K562 (cell line): Measurements from ENCODE around the gene PRMT7. TPM values are rescaled to one million over a fixed set of nuclear protein-coding genes. Genes with fewer than 3 reads are reported as not detected.

Experiments
- ATAC-seq: fragments of 200-7000 bp; cut with Tn5 transposase; 3 replicates; pipeline ENCODE4 v1.9.1; 2020; ENCODE audit warnings: moderate library complexity
- BruUV-seq: library from RNA; stranded (reverse); fragments of 400-500 nt; replicated peaks from 2 replicates; lab custom pipeline; 2021; lab: Mats Ljungman, UMichigan
- CTCF ChIA-PET: fragments of 300-600 bp; formaldehyde crosslinking; extraction: SDS; loops from one replicate; lab custom pipeline; 2021; ENCODE audit warnings: low intra/inter-chr PET ratio; lab: Yijun Ruan, JAX
- POLR2A ChIA-PET: fragments of 300-600, 350-650 bp; sonication (Branson Sonifier 250); formaldehyde crosslinking; extraction: SDS; loops from one replicate; lab custom pipeline; 2021; ENCODE audit warnings: antibody characterized with exemption, inconsistent platforms; lab: Yijun Ruan, JAX
- DNase-seq, 4 experiments: peaks; one replicate each; pipeline versions ENCODE4 v3.0.0 to v3.0.0-alpha.2; 2011 to 2018; ENCODE audit warnings: low spot score in 3 of 4, mixed read lengths in 3 of 4; ENCODE audit errors: extremely low read depth in 1 of 4
- FAIRE-seq: peaks from 2 replicates; lab custom pipeline; 2011; peaks lifted over from hg19 to GRCh38; lab: Jason Lieb, UNC
- H2AFZ ChIP-seq: 2 replicates; pipeline ENCODE4 v1.6.0; 2011; ENCODE audit warnings: low read depth, low read length, control low read depth, inconsistent platforms
- H3K27ac ChIP-seq: fragments of 200-600 bp; 3 replicates; pipeline ENCODE4 v1.8.0; 2011; ENCODE audit warnings: low read depth, mild to moderate bottlenecking, control low read depth, inconsistent platforms, low read length, moderate library complexity, mixed read lengths; ENCODE audit errors: extremely low read depth
- H3K27me3 ChIP-seq, 2 experiments: fragments of 300-600 bp in 1 of 2; 2 replicates in 1 of 2; 3 replicates in 1 of 2; pipeline versions ENCODE4 v1.6.0 to v1.8.0; 2011; ENCODE audit warnings: inconsistent platforms in 2 of 2, low read length in 2 of 2, mild to moderate bottlenecking in 1 of 2, mixed read lengths in 1 of 2, moderate library complexity in 1 of 2; ENCODE audit not compliant: control insufficient read depth in 2 of 2, insufficient read depth in 2 of 2
- H3K36me3 ChIP-seq: fragments of 300-600 bp; 3 replicates; pipeline ENCODE4 v1.8.0; 2011; ENCODE audit warnings: mild to moderate bottlenecking, low read length, inconsistent platforms; ENCODE audit not compliant: control insufficient read depth, insufficient read depth
- H3K4me1 ChIP-seq, 2 experiments: fragments of 200-600 bp in 1 of 2; replicated peaks in 1 of 2; 2 replicates in 1 of 2; 3 replicates in 1 of 2; pipeline versions ENCODE4 v1.5.1 to v1.8.0; 2011; ENCODE audit warnings: inconsistent platforms in 2 of 2, low read length in 2 of 2, mild to moderate bottlenecking in 1 of 2, mixed read lengths in 1 of 2, moderate library complexity in 1 of 2; ENCODE audit not compliant: control insufficient read depth in 2 of 2, insufficient read depth in 2 of 2
- H3K4me2 ChIP-seq: 2 replicates; pipeline ENCODE4 v1.6.1; 2011; ENCODE audit warnings: low read length, control low read depth, inconsistent platforms, mixed read lengths; ENCODE audit not compliant: insufficient read depth
- H3K4me3 ChIP-seq: fragments of 200-600 bp; sonication (generic), shearing (Covaris generic); 2 replicates; pipeline ENCODE4 v1.5.1; 2016; ENCODE audit warnings: control low read depth, inconsistent platforms
- H3K79me2 ChIP-seq: fragments of 200-600 bp; 3 replicates; pipeline ENCODE4 v1.8.0; 2011; ENCODE audit warnings: low read length, inconsistent platforms; ENCODE audit not compliant: control insufficient read depth, insufficient read depth
- H3K9ac ChIP-seq, 2 experiments: 2 replicates each; pipeline versions ENCODE4 v1.6.0 to v1.6.1; 2011; ENCODE audit warnings: low read depth in 2 of 2, low read length in 2 of 2, control low read depth in 1 of 2, inconsistent platforms in 1 of 2, mild to moderate bottlenecking in 1 of 2, mixed read lengths in 1 of 2; ENCODE audit not compliant: insufficient read depth in 1 of 2
- H3K9me1 ChIP-seq: one replicate; pipeline ENCODE4 v1.6.0; 2011; ENCODE audit warnings: inconsistent platforms, mild to moderate bottlenecking, low read length, moderate library complexity; ENCODE audit not compliant: control insufficient read depth, insufficient read depth
- H3K9me3 ChIP-seq: replicated peaks from 2 replicates; pipeline ENCODE4 v1.5.1; 2011; ENCODE audit warnings: low read depth, low read length, inconsistent platforms; ENCODE audit not compliant: control insufficient read depth, insufficient read depth
- H4K20me1 ChIP-seq: replicated peaks from 2 replicates; pipeline ENCODE4 v1.6.1; 2011; ENCODE audit warnings: low read length, inconsistent platforms, mixed read lengths; ENCODE audit not compliant: control insufficient read depth, insufficient read depth
- GATA2 ChIP-seq: sonication (generic); formaldehyde crosslinking; IDR thresholded peaks from 2 replicates; pipeline ENCODE4 v1.4.0; 2020; ENCODE audit warnings: mild to moderate bottlenecking, missing genetic modification reagents
- POLR2G ChIP-seq: fragments of 200-400 bp; formaldehyde crosslinking; IDR thresholded peaks from 2 replicates; pipeline ENCODE4 v1.6.1; 2017; ENCODE audit warnings: low read depth, mild to moderate bottlenecking, antibody characterized with exemption, low read length, moderate library complexity
- ZNF282 ChIP-seq: sonication (generic); formaldehyde crosslinking; IDR thresholded peaks from 2 replicates; pipeline ENCODE4 v1.8.1; 2023; ENCODE audit warnings: missing genetic modification reagents
- WGBS: fragments of 100-300 bp; shearing (Covaris generic); methylation state at CpG from one replicate; pipeline ENCODE4 v1.1.6; 2016; ENCODE audit warnings: low coverage, mixed read lengths; ENCODE audit not compliant: insufficient coverage; ENCODE audit errors: missing lambda C conversion rate; 5-methylcytosine and 5-hydroxymethylcytosine counted together
- in situ Hi-C: fragments of 300-500 bp; cut with MboI; formaldehyde crosslinking; loops from 4 replicates; pipeline ENCODE4 v1.15.0; 2018; ENCODE audit warnings: inconsistent platforms, mixed read lengths
- intact Hi-C: fragments of 100-400 bp; cut with micrococcal nuclease; formaldehyde crosslinking; loops from 2 replicates; pipeline ENCODE4 v1.14.2; 2022
- polyA plus RNA-seq, 8 experiments: library from polyadenylated mRNA; depleted of rRNA in 4 of 8; stranded (reverse) in 5 of 8; unstranded in 3 of 8; fragments of >200 nt; fragmentation: Nextera tagmentation in 2 of 8; fragmentation: Illumina TruSeq in 1 of 8; extraction: Ambion mirVana in 2 of 8; extraction: Trizol in 1 of 8; gene quantifications; 2 replicates each; pipeline versions ENCODE4 v1.2.1 to v1.2.3, GENCODE V29; 2011 to 2014; ENCODE audit warnings: inconsistent platforms in 1 of 8, missing spikeins in 1 of 8
- total RNA-seq, 7 experiments: library from RNA; depleted of rRNA in 6 of 7; stranded (reverse); fragments of >200 nt in 6 of 7; fragmentation: Illumina TruSeq in 2 of 7; extraction: Trizol in 2 of 7; gene quantifications; 2 replicates each; pipeline versions ENCODE4 v1.2.1 to v1.2.3, GENCODE V29; 2011 to 2021; ENCODE audit warnings: low replicate concordance in 1 of 7

Gene PRMT7
- total and polyA plus RNA-seq, 9 of the 15 experiments (the other 6 are each of a cell fraction or from before 2014, with no cell fraction given) = 6.4 to 88.8 (median 73.1) TPM

- in situ Hi-C loops = no loop called here
- POLR2A ChIA-PET = interaction anchor here (0.6 kb wide), 1 partner anchor 288 kb away, joined by 3 read pairs; no protein-coding TSS in a partner anchor
- ATAC-seq (no peak), FAIRE-seq (no peak)
- peaks cover 0 to 27% of the 10 kb centered on the region in 2 experiments; a peak in 1 of 5 replicates for H3K4me1 ChIP-seq
- no peaks in the 10 kb centered on the region for H3K9me1 ChIP-seq
- peak overlapping the region in 1 of 2 experiments; percentile 17; a peak in 1 of 4 replicates for H3K9ac ChIP-seq
- H3K27ac ChIP-seq = no peak overlapping the region
- intact Hi-C loops = no loop called here
- H3K36me3 ChIP-seq = peaks cover 56% of the 10 kb centered on the region; the same call in 2 of the 3 replicates
- no peak overlapping the region for H3K4me3 ChIP-seq
- BruUV-seq = no TSS peak
- H4K20me1 ChIP-seq = no peaks in the 10 kb centered on the region; the same call in 1 of the 2 replicates
- H2AFZ ChIP-seq = no peak overlapping the region
- H3K9me3 ChIP-seq = no peaks in the 10 kb centered on the region
- no peaks in the 10 kb centered on the region for H3K27me3 ChIP-seq
- WGBS = 92% methylated on average over 8 of the region's 9 CpGs
- TF ChIP-seq GATA2 (CRISPR knock-in tag) (no peak), POLR2G (peak; percentile 39; the same call in 1 of the 2 replicates)
- TF ChIP-seq, all 486 proteins: peak for 1
- H3K79me2 ChIP-seq = no peaks in the 10 kb centered on the region
- no peak overlapping the region for H3K4me2 ChIP-seq
- DNase-seq = no peak
- CTCF ChIA-PET = no interaction called here
These were observed 46.7 kb downstream of the PRMT7 start for GRCh38 chr16:68357521-68357922.

DNA sequence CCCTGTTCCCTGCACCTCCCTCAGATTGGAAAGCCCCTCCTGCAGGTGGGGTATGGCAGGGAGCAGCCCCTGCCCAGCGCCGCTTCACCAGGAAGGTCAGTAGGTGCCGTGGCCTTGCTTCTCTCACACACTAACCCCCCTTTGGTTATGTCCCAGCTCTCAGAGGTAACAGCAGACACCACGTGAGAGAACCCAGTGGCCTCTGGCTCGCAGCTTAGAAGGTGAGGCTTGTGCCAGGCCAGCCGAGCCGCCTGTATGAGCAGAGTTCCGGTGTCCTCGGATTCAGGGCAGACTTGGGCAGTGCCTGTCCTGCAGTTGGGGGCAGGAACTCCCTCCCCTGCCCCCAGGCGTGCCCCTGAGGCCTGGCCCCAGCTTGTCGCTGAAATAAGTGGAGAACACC lies 47.1 kb downstream of the PRMT7 start:
- ChIA-PET CTCF (no interaction called here), POLR2A (interaction anchor here (0.6 kb wide), 1 partner anchor 289 kb away, joined by 3 read pairs; no protein-coding TSS in a partner anchor)
- in situ Hi-C loops = no loop called here
- intact Hi-C loops = no loop called here
- no peaks in the 10 kb centered on the region; the same call in 1 of the 2 replicates for H4K20me1 ChIP-seq
- H3K79me2 ChIP-seq = no peaks in the 10 kb centered on the region
- no peak overlapping the region for H3K4me2 ChIP-seq
- H3K9me1 ChIP-seq = no peaks in the 10 kb centered on the region
- FAIRE-seq (no peak), DNase-seq (no peak), ATAC-seq (no peak)
- H3K4me3 ChIP-seq = no peak overlapping the region
- peaks cover 52% of the 10 kb centered on the region; the same call in 2 of the 3 replicates for H3K36me3 ChIP-seq
- TF ChIP-seq POLR2G (0 out of 2 replicates have a peak, but pooled peaks have one; percentile 28), ZNF282 (CRISPR knock-in tag) (no peak)
- no peaks in the 10 kb centered on the region for H3K9me3 ChIP-seq
- no TSS peak for BruUV-seq
- 93% methylated on average over 9 of the region's 11 CpGs for WGBS
- no peak overlapping the region for H2AFZ ChIP-seq
- H3K9ac ChIP-seq = peak overlapping the region in 1 of 2 experiments; percentile 17; a peak in 1 of 4 replicates
- H3K4me1 ChIP-seq = peaks cover 0 to 28% of the 10 kb centered on the region in 2 experiments; a peak in 1 of 5 replicates
- no peak overlapping the region for H3K27ac ChIP-seq
- H3K27me3 ChIP-seq = no peaks in the 10 kb centered on the region
